Astrocyte (in vitro differentiated cells and primary cell): ENCODE measurements around the gene TIRAP.

ENCODE experiments used
- EZH2 ChIP-seq: IDR thresholded peaks from 2 replicates; pipeline ENCODE4 v1.6.1; 2012; ENCODE audit warnings: mild to moderate bottlenecking, low read length, inconsistent platforms; ENCODE audit not compliant: insufficient read depth
- TF ChIP-seq, protein P1 (sequence below): IDR thresholded peaks from 2 replicates; pipeline ENCODE4 v1.5.1; 2011; ENCODE audit warnings: low read depth, mild to moderate bottlenecking, inconsistent platforms, low read length, moderate library complexity; ENCODE audit not compliant: insufficient read depth

DNA sequence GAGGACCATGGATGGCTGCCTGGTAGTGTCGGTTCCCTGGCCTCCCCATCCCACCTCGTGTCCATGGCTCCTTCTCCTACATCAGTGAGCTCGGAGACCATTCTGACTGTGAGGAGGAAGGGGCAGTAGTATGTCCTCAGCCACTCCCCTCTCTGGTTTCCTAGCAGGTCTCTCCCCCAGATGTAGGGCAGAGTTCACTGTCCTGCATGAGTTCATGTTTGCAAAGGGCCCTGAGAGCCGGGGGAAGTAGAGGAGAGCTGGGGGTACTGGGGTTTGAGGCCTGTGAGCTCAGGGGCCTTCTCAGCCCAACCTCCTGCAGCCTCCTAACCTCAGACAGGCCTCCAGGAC lies 54.2 kb downstream of the TIRAP start:
- TF ChIP-seq, protein P1, sequence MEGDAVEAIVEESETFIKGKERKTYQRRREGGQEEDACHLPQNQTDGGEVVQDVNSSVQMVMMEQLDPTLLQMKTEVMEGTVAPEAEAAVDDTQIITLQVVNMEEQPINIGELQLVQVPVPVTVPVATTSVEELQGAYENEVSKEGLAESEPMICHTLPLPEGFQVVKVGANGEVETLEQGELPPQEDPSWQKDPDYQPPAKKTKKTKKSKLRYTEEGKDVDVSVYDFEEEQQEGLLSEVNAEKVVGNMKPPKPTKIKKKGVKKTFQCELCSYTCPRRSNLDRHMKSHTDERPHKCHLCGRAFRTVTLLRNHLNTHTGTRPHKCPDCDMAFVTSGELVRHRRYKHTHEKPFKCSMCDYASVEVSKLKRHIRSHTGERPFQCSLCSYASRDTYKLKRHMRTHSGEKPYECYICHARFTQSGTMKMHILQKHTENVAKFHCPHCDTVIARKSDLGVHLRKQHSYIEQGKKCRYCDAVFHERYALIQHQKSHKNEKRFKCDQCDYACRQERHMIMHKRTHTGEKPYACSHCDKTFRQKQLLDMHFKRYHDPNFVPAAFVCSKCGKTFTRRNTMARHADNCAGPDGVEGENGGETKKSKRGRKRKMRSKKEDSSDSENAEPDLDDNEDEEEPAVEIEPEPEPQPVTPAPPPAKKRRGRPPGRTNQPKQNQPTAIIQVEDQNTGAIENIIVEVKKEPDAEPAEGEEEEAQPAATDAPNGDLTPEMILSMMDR: no peak
- TF ChIP-seq EZH2: no peak
